Osteoblast (primary cell): ENCODE results near the gene NCKAP5. TPM values are rescaled to one million over a fixed set of nuclear protein-coding genes. Genes with fewer than 3 reads are reported as not detected.

Experiments used
- DNase-seq: peaks from one replicate; pipeline ENCODE4 v3.0.0; 2011; ENCODE audit warnings: low spot score, mixed read lengths; ENCODE audit not compliant: insufficient read length; ENCODE audit errors: missing footprints
- H2AFZ ChIP-seq: 2 replicates; pipeline ENCODE4 v1.6.0; 2011; ENCODE audit warnings: mild to moderate bottlenecking, low read length
- H3K27ac ChIP-seq: 2 replicates; pipeline ENCODE4 v1.5.1; 2011; ENCODE audit warnings: mild to moderate bottlenecking, low read depth, low read length, moderate library complexity
- H3K27me3 ChIP-seq: 2 replicates; pipeline ENCODE4 v1.6.0; 2012; ENCODE audit warnings: mild to moderate bottlenecking, control low read depth, inconsistent platforms, low read length, moderate library complexity; ENCODE audit not compliant: insufficient read depth
- H3K36me3 ChIP-seq: 2 replicates; pipeline ENCODE4 v1.5.1; 2011; ENCODE audit warnings: mild to moderate bottlenecking, low read length, control low read depth, moderate library complexity; ENCODE audit not compliant: insufficient read depth
- H3K4me1 ChIP-seq: 2 replicates; pipeline ENCODE4 v1.5.1; 2011; ENCODE audit warnings: mild to moderate bottlenecking, low read length, control low read depth, moderate library complexity; ENCODE audit not compliant: insufficient read depth
- H3K4me2 ChIP-seq: 2 replicates; pipeline ENCODE4 v1.6.0; 2011; ENCODE audit warnings: mild to moderate bottlenecking, low read length; ENCODE audit not compliant: insufficient read depth
- H3K4me3 ChIP-seq: fragments of 200-600 bp; sonication (generic); 3 replicates; pipeline ENCODE4 v1.5.1; 2012; ENCODE audit warnings: mild to moderate bottlenecking, low read length, inconsistent platforms; ENCODE audit not compliant: insufficient read depth
- H3K79me2 ChIP-seq: 2 replicates; pipeline ENCODE4 v1.6.0; 2012; ENCODE audit warnings: mild to moderate bottlenecking, low read length, control low read depth, inconsistent platforms; ENCODE audit not compliant: insufficient read depth
- H3K9me3 ChIP-seq: 2 replicates; pipeline ENCODE4 v1.5.1; 2011; ENCODE audit warnings: low read depth, low read length, control low read depth
- H4K20me1 ChIP-seq: 2 replicates; pipeline ENCODE4 v1.6.0; 2012; ENCODE audit warnings: mild to moderate bottlenecking, low read length, control low read depth; ENCODE audit not compliant: insufficient read depth
- total RNA-seq: library from RNA; depleted of rRNA; stranded (reverse); fragments of >200 nt; gene quantifications from 2 replicates; pipeline ENCODE4 v1.2.3, GENCODE V29; 2012
- TF ChIP-seq, protein P1 (sequence below): IDR thresholded peaks from 2 replicates; pipeline ENCODE4 v1.5.1; 2011; ENCODE audit warnings: mild to moderate bottlenecking, low read depth, low read length, moderate library complexity; ENCODE audit errors: extremely low read depth

Gene NCKAP5
- total RNA-seq, 1 donor: 1.8 TPM

DNA sequence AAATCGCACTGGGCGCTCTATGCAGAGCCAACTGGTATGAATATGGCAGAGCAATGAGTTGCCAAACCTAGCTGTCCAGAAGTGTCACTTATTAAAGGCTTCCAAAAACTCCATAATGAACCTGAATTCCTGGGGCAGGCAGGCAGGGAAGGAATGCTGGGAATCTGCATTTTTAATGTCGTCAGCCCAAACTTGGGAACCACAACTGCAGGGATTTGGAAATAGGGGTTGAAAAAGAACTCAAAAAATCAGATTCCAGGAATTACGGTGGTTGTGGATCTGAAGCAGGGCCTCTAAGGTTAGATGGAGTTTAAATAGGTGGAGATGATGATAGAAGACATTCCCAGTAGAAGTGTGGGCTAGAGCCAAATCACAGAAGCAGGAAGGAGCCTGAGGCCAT, 15.0 kb downstream of the NCKAP5 start:
- H2AFZ ChIP-seq: no peak overlapping the region
- H3K4me2 ChIP-seq: no peak overlapping the region
- H4K20me1 ChIP-seq: no peaks in the 10 kb centered on the region
- H3K36me3 ChIP-seq: no peaks in the 10 kb centered on the region
- H3K9me3 ChIP-seq: no peaks in the 10 kb centered on the region
- H3K27me3 ChIP-seq: peaks cover 4% of the 10 kb centered on the region
- TF ChIP-seq, protein P1, sequence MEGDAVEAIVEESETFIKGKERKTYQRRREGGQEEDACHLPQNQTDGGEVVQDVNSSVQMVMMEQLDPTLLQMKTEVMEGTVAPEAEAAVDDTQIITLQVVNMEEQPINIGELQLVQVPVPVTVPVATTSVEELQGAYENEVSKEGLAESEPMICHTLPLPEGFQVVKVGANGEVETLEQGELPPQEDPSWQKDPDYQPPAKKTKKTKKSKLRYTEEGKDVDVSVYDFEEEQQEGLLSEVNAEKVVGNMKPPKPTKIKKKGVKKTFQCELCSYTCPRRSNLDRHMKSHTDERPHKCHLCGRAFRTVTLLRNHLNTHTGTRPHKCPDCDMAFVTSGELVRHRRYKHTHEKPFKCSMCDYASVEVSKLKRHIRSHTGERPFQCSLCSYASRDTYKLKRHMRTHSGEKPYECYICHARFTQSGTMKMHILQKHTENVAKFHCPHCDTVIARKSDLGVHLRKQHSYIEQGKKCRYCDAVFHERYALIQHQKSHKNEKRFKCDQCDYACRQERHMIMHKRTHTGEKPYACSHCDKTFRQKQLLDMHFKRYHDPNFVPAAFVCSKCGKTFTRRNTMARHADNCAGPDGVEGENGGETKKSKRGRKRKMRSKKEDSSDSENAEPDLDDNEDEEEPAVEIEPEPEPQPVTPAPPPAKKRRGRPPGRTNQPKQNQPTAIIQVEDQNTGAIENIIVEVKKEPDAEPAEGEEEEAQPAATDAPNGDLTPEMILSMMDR: no peak
- H3K79me2 ChIP-seq: no peaks in the 10 kb centered on the region
- no peak overlapping the region for H3K4me3 ChIP-seq
- no peak overlapping the region for H3K27ac ChIP-seq
- H3K4me1 ChIP-seq: no peaks in the 10 kb centered on the region
- DNase-seq: no peak

DNA sequence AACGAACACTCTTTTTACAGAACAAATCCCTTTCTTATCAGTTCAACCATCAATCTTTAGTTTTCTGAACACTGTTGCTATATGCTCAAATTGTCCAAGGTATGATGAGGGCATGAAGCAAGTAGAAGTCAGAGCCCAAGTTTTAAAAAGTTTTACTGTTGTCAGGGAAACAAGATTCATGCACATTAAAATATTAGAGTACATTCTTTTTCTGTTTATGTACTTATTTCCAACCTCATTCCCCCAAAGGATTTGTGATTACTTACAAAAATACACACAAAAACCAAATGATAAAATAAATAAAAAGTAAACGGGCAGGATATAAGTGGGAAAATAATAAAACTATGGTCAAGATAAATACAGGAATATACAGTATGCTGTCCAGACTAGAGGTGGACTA, 15.4 kb downstream of the NCKAP5 start:
- Histone ChIP-seq H3K4me1 (no peaks in the 10 kb centered on the region), H3K27ac (no peak overlapping the region), H3K36me3 (no peaks in the 10 kb centered on the region), H3K4me3 (no peak overlapping the region), H3K27me3 (peaks cover 4% of the 10 kb centered on the region), H4K20me1 (no peaks in the 10 kb centered on the region), H3K79me2 (no peaks in the 10 kb centered on the region), H3K4me2 (no peak overlapping the region), H2AFZ (no peak overlapping the region), H3K9me3 (no peaks in the 10 kb centered on the region)
- TF ChIP-seq, protein P1: no peak
- DNase-seq: no peak

DNA sequence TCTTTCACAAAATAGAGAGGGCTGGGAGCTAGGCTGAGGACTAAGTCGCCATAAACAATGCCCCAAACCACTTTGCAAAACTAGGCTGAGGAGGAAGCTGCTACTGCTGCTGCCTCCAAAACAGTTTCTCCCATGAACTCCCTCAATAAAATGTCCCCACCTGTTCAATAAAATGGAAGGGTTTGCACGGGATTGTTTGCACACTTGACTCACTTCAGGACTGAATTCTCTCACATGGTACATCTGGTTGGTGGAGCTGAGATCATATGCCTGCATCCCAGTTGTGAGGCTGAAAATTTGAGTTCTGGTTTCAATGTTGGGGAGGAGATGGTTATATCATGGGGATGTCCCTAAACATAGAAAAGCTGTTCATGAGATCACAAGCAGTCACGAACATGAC, 26.5 kb downstream of the NCKAP5 start:
- no peaks in the 10 kb centered on the region for H3K79me2 ChIP-seq
- H3K4me2 ChIP-seq: no peak overlapping the region
- no peak overlapping the region for H2AFZ ChIP-seq
- H4K20me1 ChIP-seq: no peaks in the 10 kb centered on the region
- no peak overlapping the region for H3K27ac ChIP-seq
- H3K27me3 ChIP-seq: no peaks in the 10 kb centered on the region
- H3K36me3 ChIP-seq: no peaks in the 10 kb centered on the region
- no peak for DNase-seq
- no peaks in the 10 kb centered on the region for H3K9me3 ChIP-seq
- TF ChIP-seq, protein P1: no peak
- H3K4me1 ChIP-seq: no peaks in the 10 kb centered on the region
- no peak overlapping the region for H3K4me3 ChIP-seq

DNA sequence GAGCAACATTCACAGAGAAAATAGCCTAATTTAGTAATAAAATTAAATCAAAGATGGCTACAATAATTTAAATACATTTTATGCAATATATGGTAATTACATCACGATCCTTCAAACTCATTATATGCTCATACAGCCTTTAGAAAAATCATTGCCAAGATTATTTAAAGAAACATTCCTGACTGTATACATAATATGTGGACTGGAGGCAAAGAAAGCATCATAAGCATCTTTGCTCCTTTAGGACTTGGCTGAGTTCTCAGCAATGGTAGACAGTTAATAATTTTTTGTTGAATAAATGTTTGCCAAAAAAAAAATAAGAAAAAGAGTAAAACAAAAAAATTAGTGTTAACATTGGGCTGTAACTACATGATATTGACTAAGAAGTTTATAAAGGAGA, 26.9 kb downstream of the NCKAP5 start:
- no peak for DNase-seq
- H3K4me2 ChIP-seq: no peak overlapping the region
- no peaks in the 10 kb centered on the region for H3K79me2 ChIP-seq
- H4K20me1 ChIP-seq: no peaks in the 10 kb centered on the region
- H3K36me3 ChIP-seq: no peaks in the 10 kb centered on the region
- no peak overlapping the region for H3K4me3 ChIP-seq
- no peaks in the 10 kb centered on the region for H3K27me3 ChIP-seq
- TF ChIP-seq, protein P1: no peak
- no peaks in the 10 kb centered on the region for H3K4me1 ChIP-seq
- H2AFZ ChIP-seq: no peak overlapping the region
- no peak overlapping the region for H3K27ac ChIP-seq
- H3K9me3 ChIP-seq: no peaks in the 10 kb centered on the region
